Prostate gland (tissue), 2 donors: ENCODE results near the gene NUAK2. TPM values are rescaled to one million over a fixed set of nuclear protein-coding genes. Genes with fewer than 3 reads are reported as not detected.

Experiments
- DNase-seq: peaks from one replicate; pipeline ENCODE4 v3.0.0-alpha.2; 2019; ENCODE audit warnings: low spot score
- H3K27ac ChIP-seq, 2 donors: fragments of 200-600 bp; sonication (generic); 2 replicates each; pipeline ENCODE4 v1.5.1; 2017 to 2019
- H3K27me3 ChIP-seq: fragments of 200-600 bp; sonication (generic); replicated peaks from 2 replicates; pipeline ENCODE4 v1.5.1; 2019; ENCODE audit not compliant: insufficient read depth
- H3K36me3 ChIP-seq, 2 donors: fragments of 200-600 bp; sonication (generic); 1 replicate in 1 of 2; 2 replicates in 1 of 2; pipeline versions ENCODE4 v1.5.1 to v1.8.1; 2017 to 2019
- H3K4me1 ChIP-seq: fragments of 200-600 bp; sonication (generic); replicated peaks from 2 replicates; pipeline ENCODE4 v1.5.1; 2019
- H3K4me3 ChIP-seq, 2 donors: fragments of 200-600 bp; sonication (generic); 2 replicates each; pipeline ENCODE4 v1.5.1; 2017 to 2019
- H3K9me3 ChIP-seq: fragments of 200-600 bp; sonication (generic); 2 replicates; pipeline ENCODE4 v1.5.1; 2017
- POLR2A ChIP-seq: fragments of 450-650 bp; IDR thresholded peaks from one replicate; pipeline ENCODE4 v1.6.1; 2016; ENCODE audit warnings: antibody characterized with exemption, mild to moderate bottlenecking
- POLR2AphosphoS5 ChIP-seq: sonication (generic); formaldehyde crosslinking; IDR thresholded peaks from one replicate; pipeline ENCODE4 v1.6.1; 2017; ENCODE audit warnings: antibody characterized with exemption
- WGBS: methylation state at CpG from one replicate; pipeline ENCODE4 v1.1.5; 2018; 5-methylcytosine and 5-hydroxymethylcytosine counted together
- intact Hi-C: fragments of 100-400 bp; cut with DNase I; formaldehyde crosslinking; loops from one replicate; pipeline ENCODE4 v1.14.2; 2022
- total RNA-seq, 2 donors: library from RNA; depleted of rRNA; stranded (reverse); fragments of >200 nt; gene quantifications; one replicate each; pipeline ENCODE4 v1.1.0, GENCODE V29; 2016
- TF ChIP-seq, protein P1 (sequence below), 4 experiments: fragments of 200-600 bp in 2 of 4; fragments of 450-650 bp in 2 of 4; sonication (generic) in 2 of 4; IDR thresholded peaks; 1 replicate in 3 of 4; 2 replicates in 1 of 4; pipeline ENCODE4 v1.5.1; 2016 to 2019; ENCODE audit warnings: antibody characterized with exemption in 4 of 4, mild to moderate bottlenecking in 2 of 4, moderate library complexity in 2 of 4

The NUAK2 gene
- total RNA-seq, 2 donors from 2014 or later, result 3.7 to 20.0 TPM

DNA sequence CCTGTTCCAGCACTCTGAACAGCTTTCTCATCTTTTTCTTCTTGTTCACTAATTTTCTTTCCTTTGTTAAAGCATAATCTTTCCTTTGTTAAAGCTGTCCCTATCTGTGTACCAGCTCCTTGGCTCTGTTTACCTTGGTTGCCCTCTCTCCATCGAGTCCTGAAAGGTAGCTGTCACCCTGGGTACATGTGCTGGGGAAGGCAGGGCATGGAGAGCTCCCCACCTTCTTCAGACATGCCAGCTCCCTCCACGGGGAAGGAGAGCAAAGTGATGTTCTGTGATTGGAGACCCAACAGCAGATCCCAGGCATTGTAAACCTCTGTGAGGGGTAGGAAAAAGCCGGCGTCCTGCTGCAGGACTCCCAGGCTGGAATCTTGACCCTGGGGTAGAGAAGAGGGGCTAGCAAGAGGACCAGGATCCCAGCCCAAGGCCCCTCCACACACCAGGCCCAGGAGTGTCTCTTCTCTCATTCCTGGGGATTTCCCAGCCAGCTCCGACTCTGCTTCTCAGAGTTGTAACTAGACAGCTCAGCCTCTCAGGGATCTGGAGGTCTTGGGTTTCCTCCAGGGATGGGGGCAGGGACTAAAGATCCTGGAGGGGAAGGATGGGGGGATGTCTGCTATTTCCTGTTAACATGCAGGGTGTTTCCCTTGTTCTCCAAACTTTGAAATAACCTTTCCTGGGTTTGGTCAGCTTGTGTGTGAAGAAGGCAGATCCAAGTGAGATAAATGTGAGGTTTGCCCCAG is 59.4 kb downstream of the NUAK2 start:
- 33% methylated on average over 5 of the region's 5 CpGs for WGBS
- no peak for DNase-seq
- no peak for TF ChIP-seq POLR2AphosphoS5
- TF ChIP-seq POLR2A, result no peak
- TF ChIP-seq, protein P1, sequence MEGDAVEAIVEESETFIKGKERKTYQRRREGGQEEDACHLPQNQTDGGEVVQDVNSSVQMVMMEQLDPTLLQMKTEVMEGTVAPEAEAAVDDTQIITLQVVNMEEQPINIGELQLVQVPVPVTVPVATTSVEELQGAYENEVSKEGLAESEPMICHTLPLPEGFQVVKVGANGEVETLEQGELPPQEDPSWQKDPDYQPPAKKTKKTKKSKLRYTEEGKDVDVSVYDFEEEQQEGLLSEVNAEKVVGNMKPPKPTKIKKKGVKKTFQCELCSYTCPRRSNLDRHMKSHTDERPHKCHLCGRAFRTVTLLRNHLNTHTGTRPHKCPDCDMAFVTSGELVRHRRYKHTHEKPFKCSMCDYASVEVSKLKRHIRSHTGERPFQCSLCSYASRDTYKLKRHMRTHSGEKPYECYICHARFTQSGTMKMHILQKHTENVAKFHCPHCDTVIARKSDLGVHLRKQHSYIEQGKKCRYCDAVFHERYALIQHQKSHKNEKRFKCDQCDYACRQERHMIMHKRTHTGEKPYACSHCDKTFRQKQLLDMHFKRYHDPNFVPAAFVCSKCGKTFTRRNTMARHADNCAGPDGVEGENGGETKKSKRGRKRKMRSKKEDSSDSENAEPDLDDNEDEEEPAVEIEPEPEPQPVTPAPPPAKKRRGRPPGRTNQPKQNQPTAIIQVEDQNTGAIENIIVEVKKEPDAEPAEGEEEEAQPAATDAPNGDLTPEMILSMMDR (IDR thresholded peaks at IDR 0.05), result no peak
- no peaks in the 10 kb centered on the region for H3K36me3 ChIP-seq
- H3K4me1 ChIP-seq, result no peaks in the 10 kb centered on the region
- H3K27ac ChIP-seq, result no peak overlapping the region
- intact Hi-C loops, result no loop called here
- H3K4me3 ChIP-seq, result no peak overlapping the region
- H3K27me3 ChIP-seq, result no peaks in the 10 kb centered on the region
- no peaks in the 10 kb centered on the region for H3K9me3 ChIP-seq

DNA sequence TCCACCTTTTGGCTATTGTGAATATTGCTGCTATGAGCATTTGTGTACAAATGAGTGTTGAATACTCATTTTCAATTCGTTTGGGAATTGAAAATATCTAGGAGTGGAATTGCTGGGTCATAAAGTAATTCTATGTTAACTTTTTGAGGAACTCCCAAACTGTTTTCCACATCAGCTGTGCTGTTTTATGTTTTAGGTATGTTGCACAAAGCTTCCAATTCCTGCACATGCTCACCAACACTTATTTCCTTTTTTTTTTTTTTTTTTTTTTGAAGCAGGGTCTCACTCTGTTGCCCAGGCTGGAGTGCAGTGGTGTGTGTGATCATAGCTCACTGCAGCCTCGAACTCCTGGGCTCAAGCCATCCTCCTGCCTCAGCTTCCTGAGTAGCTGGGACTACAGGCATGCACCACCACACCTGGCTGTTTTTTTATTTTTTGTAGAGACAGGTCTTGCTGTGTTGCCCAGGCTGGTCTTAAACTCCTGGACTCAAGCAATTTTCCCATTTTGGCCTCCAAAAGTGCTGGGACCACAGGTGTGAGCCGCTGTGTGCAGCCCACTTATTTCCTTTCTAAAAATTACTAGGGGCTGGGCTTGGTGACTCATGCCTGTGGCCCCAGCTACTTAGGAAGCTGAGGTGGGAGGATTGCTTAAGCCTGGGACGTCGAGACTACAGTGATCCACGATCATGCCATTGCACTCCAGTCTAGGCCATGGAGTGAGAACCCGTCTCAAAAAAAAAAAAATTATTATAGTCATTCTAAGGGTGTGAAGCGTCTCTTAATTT is 60.4 kb downstream of the NUAK2 start:
- Histone ChIP-seq H3K27ac (no peak overlapping the region), H3K27me3 (no peaks in the 10 kb centered on the region), H3K4me3 (no peak overlapping the region), H3K36me3 (no peaks in the 10 kb centered on the region), H3K4me1 (no peaks in the 10 kb centered on the region), H3K9me3 (no peaks in the 10 kb centered on the region)
- intact Hi-C loops, result no loop called here
- no peak for DNase-seq
- TF ChIP-seq, protein P1 (IDR thresholded peaks at IDR 0.05), result no peak
- no peak for TF ChIP-seq POLR2A
- TF ChIP-seq POLR2AphosphoS5, result no peak
- 81% methylated on average over 8 of the region's 8 CpGs for WGBS

DNA sequence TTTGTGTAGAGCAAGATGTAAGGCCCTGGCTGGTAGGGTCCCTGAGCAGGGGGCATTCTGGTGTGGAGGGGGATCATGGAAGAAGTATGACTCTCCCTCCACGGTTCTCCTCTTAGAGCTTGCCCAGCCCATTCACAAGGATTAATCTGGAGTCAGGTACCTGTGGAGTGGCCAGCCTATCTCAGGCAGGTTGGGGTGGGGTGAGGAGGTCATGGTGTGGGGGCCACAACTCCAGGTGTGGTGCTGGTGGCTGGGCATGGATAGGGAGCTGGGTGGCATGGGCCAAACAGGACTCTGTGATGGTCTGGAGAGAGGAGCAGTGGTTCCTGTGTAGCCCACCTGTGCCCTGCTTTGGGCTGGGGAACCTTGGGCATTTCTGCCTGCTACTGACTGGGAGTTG is 61.5 kb downstream of the NUAK2 start:
- Histone ChIP-seq H3K4me1 (no peaks in the 10 kb centered on the region), H3K27me3 (no peaks in the 10 kb centered on the region), H3K4me3 (no peak overlapping the region), H3K27ac (no peak overlapping the region), H3K36me3 (no peaks in the 10 kb centered on the region), H3K9me3 (no peaks in the 10 kb centered on the region)
- TF ChIP-seq, protein P1 (IDR thresholded peaks at IDR 0.05), result no peak
- TF ChIP-seq POLR2A (no peak), POLR2AphosphoS5 (no peak)
- WGBS, result 100% methylated on average over 1 of the region's 1 CpG
- intact Hi-C loops, result loop anchor here (5.0 kb wide), 3 partner anchors 118 to 283 kb away; partner anchors contain the start of gene RBBP5
- no peak for DNase-seq

DNA sequence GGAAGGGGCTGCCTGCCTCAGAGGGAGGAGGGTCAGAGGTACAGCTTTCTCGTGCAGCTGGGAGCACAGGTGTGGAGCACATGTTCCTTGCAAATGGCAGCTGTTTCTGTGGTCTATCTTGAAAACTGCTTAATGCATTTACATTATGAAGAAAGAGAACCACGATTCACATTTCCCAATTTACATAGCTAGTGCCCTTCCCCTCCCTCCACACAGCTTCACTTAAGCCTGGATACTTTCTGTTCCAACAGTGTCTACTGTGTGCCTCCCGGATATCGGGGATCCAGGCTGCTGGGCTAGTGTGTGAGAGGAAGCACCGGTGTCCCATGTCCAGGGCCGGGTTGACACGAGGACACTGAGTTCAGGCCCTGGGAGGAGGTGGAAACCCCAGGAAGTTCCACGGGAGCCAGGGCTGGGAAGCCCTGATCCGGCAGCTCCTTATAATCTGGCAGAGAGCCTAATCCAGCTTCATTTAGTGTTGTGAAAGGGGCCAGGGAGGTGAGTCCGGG is 62.2 kb downstream of the NUAK2 start:
- 54% methylated on average over 10 of the region's 10 CpGs for WGBS
- TF ChIP-seq POLR2A, result no peak
- TF ChIP-seq, protein P1 (IDR thresholded peaks at IDR 0.05), result no peak
- TF ChIP-seq POLR2AphosphoS5, result no peak

More for the DNA sequence above, 62.2 kb downstream of the NUAK2 start:
- intact Hi-C loops, result loop anchor here (5.0 kb wide), 3 partner anchors 117 to 282 kb away; partner anchors contain the start of gene RBBP5
- Histone ChIP-seq H3K36me3 (no peaks in the 10 kb centered on the region), H3K9me3 (no peaks in the 10 kb centered on the region), H3K27me3 (no peaks in the 10 kb centered on the region), H3K27ac (no peak overlapping the region), H3K4me1 (no peaks in the 10 kb centered on the region), H3K4me3 (no peak overlapping the region)
- DNase-seq, result no peak
